Astrocyte (in vitro differentiated cells and primary cell): ENCODE measurements around the gene EMD. TPM values are rescaled to one million over a fixed set of nuclear protein-coding genes. Genes with fewer than 3 reads are reported as not detected.

Experiments used
- DNase-seq: peaks from one replicate; pipeline ENCODE4 v3.0.0-alpha.2; 2010; ENCODE audit warnings: low read depth
- FAIRE-seq: peaks from 2 replicates; lab custom pipeline; 2011; peaks lifted over from hg19 to GRCh38; lab: Jason Lieb, UNC
- H2AFZ ChIP-seq: 2 replicates; pipeline ENCODE4 v1.6.0; 2012; ENCODE audit warnings: low read depth, low read length, inconsistent platforms
- H3K27ac ChIP-seq: 2 replicates; pipeline ENCODE4 v1.5.1; 2011; ENCODE audit warnings: low read depth, low read length, inconsistent platforms
- H3K27me3 ChIP-seq: 2 replicates; pipeline ENCODE4 v1.6.0; 2011; ENCODE audit warnings: low read length, inconsistent platforms; ENCODE audit not compliant: insufficient read depth
- H3K36me3 ChIP-seq: 2 replicates; pipeline ENCODE4 v1.5.1; 2011; ENCODE audit warnings: low read length, inconsistent platforms; ENCODE audit not compliant: insufficient read depth
- H3K4me1 ChIP-seq: 2 replicates; pipeline ENCODE4 v1.5.1; 2011; ENCODE audit warnings: low read length, inconsistent platforms; ENCODE audit not compliant: insufficient read depth
- H3K4me2 ChIP-seq: 2 replicates; pipeline ENCODE4 v1.6.0; 2012; ENCODE audit warnings: low read length, inconsistent platforms
- H3K4me3 ChIP-seq: 2 replicates; pipeline ENCODE4 v1.5.1; 2011; ENCODE audit warnings: low read depth, mild to moderate bottlenecking, low read length, inconsistent platforms; ENCODE audit not compliant: insufficient read depth
- H3K79me2 ChIP-seq: 2 replicates; pipeline ENCODE4 v1.6.0; 2012; ENCODE audit warnings: mild to moderate bottlenecking, low read length, inconsistent platforms; ENCODE audit not compliant: insufficient read depth
- H3K9ac ChIP-seq: 2 replicates; pipeline ENCODE4 v1.6.0; 2012; ENCODE audit warnings: mild to moderate bottlenecking, low read length, inconsistent platforms
- H3K9me3 ChIP-seq: 2 replicates; pipeline ENCODE4 v1.5.1; 2012; ENCODE audit warnings: low read depth, mild to moderate bottlenecking, low read length, inconsistent platforms; ENCODE audit not compliant: insufficient read depth
- H4K20me1 ChIP-seq: 2 replicates; pipeline ENCODE4 v1.6.0; 2012; ENCODE audit warnings: low read length, inconsistent platforms; ENCODE audit not compliant: insufficient read depth
- H3K27ac Mint-ChIP-seq: one replicate; pipeline ENCODE4 v1.8.0; 2021; ENCODE audit warnings: mild to moderate bottlenecking, mixed read lengths; ENCODE audit not compliant: unreplicated experiment
- H3K27me3 Mint-ChIP-seq: one replicate; pipeline ENCODE4 v1.8.0; 2021; ENCODE audit warnings: low read depth, mixed read lengths; ENCODE audit not compliant: unreplicated experiment
- H3K36me3 Mint-ChIP-seq: one replicate; pipeline ENCODE4 v1.8.0; 2021; ENCODE audit warnings: low read depth, mixed read lengths; ENCODE audit not compliant: unreplicated experiment
- H3K4me1 Mint-ChIP-seq: one replicate; pipeline ENCODE4 v1.8.0; 2021; ENCODE audit warnings: low read depth, mixed read lengths; ENCODE audit not compliant: unreplicated experiment
- H3K4me3 Mint-ChIP-seq: one replicate; pipeline ENCODE4 v1.8.0; 2021; ENCODE audit warnings: mild to moderate bottlenecking, moderate library complexity, mixed read lengths; ENCODE audit not compliant: unreplicated experiment
- H3K9me3 Mint-ChIP-seq: one replicate; pipeline ENCODE4 v1.8.0; 2021; ENCODE audit warnings: mild to moderate bottlenecking, mixed read lengths; ENCODE audit not compliant: unreplicated experiment
- CTCF ChIP-seq: IDR thresholded peaks from 2 replicates; pipeline ENCODE4 v1.5.1; 2011; ENCODE audit warnings: low read depth, mild to moderate bottlenecking, inconsistent platforms, low read length, moderate library complexity; ENCODE audit not compliant: insufficient read depth
- EZH2 ChIP-seq: IDR thresholded peaks from 2 replicates; pipeline ENCODE4 v1.6.1; 2012; ENCODE audit warnings: mild to moderate bottlenecking, low read length, inconsistent platforms; ENCODE audit not compliant: insufficient read depth
- total RNA-seq: library from RNA; stranded (reverse); gene quantifications from 2 replicates; pipeline ENCODE4 v1.2.1, GENCODE V29; 2021

EMD gene
- total RNA-seq, 1 donor from 2014 or later = 75.6 TPM

GRCh38 chrX:154362085-154362742 is 16.9 kb upstream of the EMD start:
- no peak overlapping the region for H3K27ac ChIP-seq
- TF ChIP-seq CTCF (no peak), EZH2 (no peak)
- H3K36me3 ChIP-seq = peaks cover 23% of the 10 kb centered on the region
- no peak overlapping the region for H3K4me3 ChIP-seq
- Mint-ChIP-seq H3K27me3 (no peaks in the 10 kb centered on the region), H3K36me3 (peaks cover 4% of the 10 kb centered on the region), H3K4me1 (peaks cover 9% of the 10 kb centered on the region), H3K9me3 (no peaks in the 10 kb centered on the region), H3K4me3 (no peak overlapping the region), H3K27ac (no peak overlapping the region)
- H3K27me3 ChIP-seq = no peaks in the 10 kb centered on the region
- peak overlapping the region; percentile 8 for H3K4me2 ChIP-seq
- DNase-seq (no peak), FAIRE-seq (peak; percentile 47)
- no peak overlapping the region for H2AFZ ChIP-seq
- H3K79me2 ChIP-seq = peaks cover 94% of the 10 kb centered on the region
- H3K9ac ChIP-seq = no peak overlapping the region
- H4K20me1 ChIP-seq = peaks cover 97% of the 10 kb centered on the region
- peaks cover 14% of the 10 kb centered on the region for H3K4me1 ChIP-seq
- no peaks in the 10 kb centered on the region for H3K9me3 ChIP-seq

- Histone ChIP-seq H3K4me1 (peaks cover 22% of the 10 kb centered on the region), H3K4me2 (peak overlapping the region; percentile 15), H4K20me1 (peaks cover 97% of the 10 kb centered on the region), H3K36me3 (peaks cover 24% of the 10 kb centered on the region), H3K79me2 (peaks cover 94% of the 10 kb centered on the region), H3K27me3 (no peaks in the 10 kb centered on the region), H3K9ac (no peak overlapping the region), H3K4me3 (no peak overlapping the region), H3K27ac (no peak overlapping the region), H2AFZ (no peak overlapping the region), H3K9me3 (no peaks in the 10 kb centered on the region)
- H3K27ac Mint-ChIP-seq = peak overlapping the region; percentile 72
- peak; percentile 49 for FAIRE-seq
- peaks cover 6% of the 10 kb centered on the region for H3K4me1 Mint-ChIP-seq
- H3K36me3 Mint-ChIP-seq = peaks cover 2% of the 10 kb centered on the region
- no peaks in the 10 kb centered on the region for H3K9me3 Mint-ChIP-seq
- DNase-seq = no peak
- H3K27me3 Mint-ChIP-seq = no peaks in the 10 kb centered on the region
- H3K4me3 Mint-ChIP-seq = peak overlapping the region; percentile 68
- TF ChIP-seq EZH2 (no peak), CTCF (no peak)
Observed at GRCh38 chrX:154363706-154364439, 15.2 kb upstream of the EMD start.
